OCI-LY3 (cell line): Measurements from ENCODE around the gene ACVRL1.

Source experiments
- H2AFZ ChIP-seq: fragments of 200-600, 300-600 bp; shearing (Covaris generic); 2 replicates; pipeline ENCODE4 v1.6.0; 2014; ENCODE audit warnings: antibody characterized with exemption, low read depth, low read length
- H3K27ac ChIP-seq: fragments of 200-600, 300-600 bp; sonication (generic); 2 replicates; pipeline ENCODE4 v1.5.1; 2014; ENCODE audit warnings: mild to moderate bottlenecking, low read length, moderate library complexity, mixed read lengths
- H3K27me3 ChIP-seq: fragments of 200-600, 300-600 bp; sonication (generic); 2 replicates; pipeline ENCODE4 v1.6.1; 2014; ENCODE audit warnings: low read depth, low read length, mixed read lengths
- H3K36me3 ChIP-seq: fragments of 200-600, 300-600 bp; sonication (generic); replicated peaks from 2 replicates; pipeline ENCODE3; 2014; ENCODE audit warnings: low read depth, low read length, mixed read lengths
- H3K4me1 ChIP-seq: fragments of 300-600, 200-600 bp; sonication (generic); 2 replicates; pipeline ENCODE4 v1.6.1; 2014; ENCODE audit warnings: low read length, mixed read lengths
- H3K4me2 ChIP-seq: fragments of 200-600, 300-600 bp; sonication (generic); 2 replicates; pipeline ENCODE4 v1.6.1; 2014; ENCODE audit warnings: low read length, mixed read lengths
- H3K4me3 ChIP-seq: fragments of 300-600, 200-600 bp; sonication (generic); 2 replicates; pipeline ENCODE4 v1.5.1; 2014; ENCODE audit warnings: antibody characterized with exemption, mild to moderate bottlenecking, low read length, moderate library complexity
- H3K79me2 ChIP-seq: fragments of 300-600, 200-600 bp; shearing (Covaris generic); 2 replicates; pipeline ENCODE4 v1.6.1; 2014; ENCODE audit warnings: mild to moderate bottlenecking, low read length, mixed read lengths
- H3K9ac ChIP-seq: fragments of 300-600, 200-600 bp; shearing (Covaris generic); 2 replicates; pipeline ENCODE4 v1.6.0; 2014; ENCODE audit warnings: mild to moderate bottlenecking, low read length, moderate library complexity
- H3K9me3 ChIP-seq: fragments of 200-600, 300-600 bp; shearing (Covaris generic); 2 replicates; pipeline ENCODE4 v1.6.1; 2014; ENCODE audit warnings: low read length, mixed read lengths; ENCODE audit not compliant: insufficient read depth
- H4K20me1 ChIP-seq: fragments of 200-600, 300-600 bp; sonication (generic); 2 replicates; pipeline ENCODE4 v1.6.1; 2016; ENCODE audit warnings: low read length, mixed read lengths; ENCODE audit not compliant: insufficient read depth
- CTCF ChIP-seq: fragments of 200-600, 300-600 bp; sonication (generic); IDR thresholded peaks from 2 replicates; pipeline ENCODE4 v1.5.1; 2014; ENCODE audit warnings: antibody characterized with exemption, low read length, low read depth
- EZH2phosphoT487 ChIP-seq: fragments of 200-600 bp; shearing (Covaris generic); IDR thresholded peaks from 2 replicates; pipeline ENCODE4 v1.6.1; 2018; ENCODE audit warnings: antibody characterized with exemption, mixed run types, low read depth

Gene ACVRL1

DNA sequence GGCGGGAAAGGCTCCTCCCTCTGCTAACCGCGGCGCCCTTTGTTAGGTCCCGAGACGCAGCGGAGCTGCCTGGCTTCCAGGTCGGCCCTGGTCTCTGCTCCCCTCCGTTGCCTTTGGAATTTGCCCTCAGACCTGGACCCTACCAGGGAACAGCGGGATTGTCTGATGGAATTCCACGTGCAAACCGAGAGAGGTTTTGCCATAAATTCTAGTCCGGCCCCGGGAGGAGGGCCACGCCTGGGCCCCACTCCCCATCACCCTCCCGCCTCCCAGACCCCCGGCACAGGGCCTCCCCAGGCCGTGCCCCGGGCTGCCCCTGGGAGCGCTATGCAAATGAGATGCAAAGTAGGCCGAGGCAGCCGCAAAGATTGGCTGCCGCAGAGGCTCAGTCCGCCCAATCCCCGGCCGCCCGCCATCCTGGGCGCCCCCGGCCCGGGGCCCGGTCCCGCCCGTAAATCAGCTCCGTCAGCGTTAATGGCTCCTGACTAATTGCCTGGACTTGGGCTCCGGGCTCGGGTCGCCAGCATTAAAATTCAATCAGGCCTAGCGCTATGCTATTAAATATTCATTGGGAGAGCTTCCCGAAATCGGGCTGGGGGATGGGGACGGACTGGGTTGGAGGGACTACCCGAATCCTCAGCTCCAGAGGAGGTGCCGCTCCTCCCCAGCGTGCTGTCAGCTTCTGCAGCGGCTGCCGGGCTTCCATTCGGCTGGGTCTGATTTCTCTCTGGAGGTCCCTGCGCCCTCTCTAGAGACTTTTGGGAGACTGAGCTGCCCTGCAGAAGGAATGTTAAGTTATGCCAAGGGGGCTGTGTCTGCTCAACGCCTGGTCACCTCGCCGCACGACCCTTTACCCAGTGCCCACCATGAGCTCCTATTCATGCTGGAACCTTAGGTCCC, 43.1 kb upstream of the ACVRL1 start:
- Histone ChIP-seq H3K9ac (no peak overlapping the region), H3K36me3 (no peaks in the 10 kb centered on the region), H3K27ac (no peak overlapping the region), H4K20me1 (no peaks in the 10 kb centered on the region), H3K4me2 (no peak overlapping the region), H3K9me3 (no peaks in the 10 kb centered on the region), H3K4me1 (no peaks in the 10 kb centered on the region), H3K79me2 (no peaks in the 10 kb centered on the region), H3K27me3 (peaks cover 15% of the 10 kb centered on the region; the same call in 1 of the 2 replicates), H2AFZ (no peak overlapping the region), H3K4me3 (no peak overlapping the region)
- TF ChIP-seq CTCF, result no peak
- no peak for TF ChIP-seq EZH2phosphoT487

GRCh38 chr12:51864833-51865670, 42.3 kb upstream of the ACVRL1 start:
- Histone ChIP-seq H3K4me2 (no peak overlapping the region), H3K27me3 (peaks cover 15% of the 10 kb centered on the region; the same call in 1 of the 2 replicates), H4K20me1 (no peaks in the 10 kb centered on the region), H3K9ac (no peak overlapping the region), H3K9me3 (no peaks in the 10 kb centered on the region), H3K79me2 (no peaks in the 10 kb centered on the region), H3K36me3 (no peaks in the 10 kb centered on the region), H3K27ac (no peak overlapping the region), H3K4me1 (no peaks in the 10 kb centered on the region), H3K4me3 (no peak overlapping the region), H2AFZ (no peak overlapping the region)
- TF ChIP-seq CTCF (no peak), EZH2phosphoT487 (no peak)

DNA sequence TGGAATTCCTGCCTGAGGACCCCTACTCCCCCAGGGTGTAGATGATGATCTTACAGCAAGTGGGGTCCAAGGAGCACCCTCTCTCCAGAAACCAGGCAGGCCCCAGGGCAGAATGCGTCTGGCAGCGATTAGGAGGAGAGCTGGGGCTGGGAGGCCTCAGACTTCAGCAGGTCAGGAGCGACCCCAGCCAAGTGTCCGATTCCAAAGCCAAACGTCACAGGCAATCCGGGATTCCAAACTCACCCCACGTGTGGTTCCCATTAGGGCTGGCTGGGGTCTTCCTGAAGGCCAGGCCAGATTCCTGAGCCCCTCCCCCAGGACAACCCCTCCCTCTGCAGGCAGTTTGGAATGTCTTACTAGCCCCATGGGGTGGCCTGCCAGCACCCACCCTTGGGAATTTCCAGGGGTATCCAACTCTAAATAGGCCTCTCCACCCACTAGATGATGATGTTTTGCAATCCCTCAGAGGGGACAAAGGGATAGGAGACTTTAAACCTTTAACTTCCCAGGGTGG, 41.5 kb upstream of the ACVRL1 start:
- Histone ChIP-seq H4K20me1 (no peaks in the 10 kb centered on the region), H2AFZ (no peak overlapping the region), H3K9me3 (no peaks in the 10 kb centered on the region), H3K4me3 (no peak overlapping the region), H3K4me1 (no peaks in the 10 kb centered on the region), H3K79me2 (no peaks in the 10 kb centered on the region), H3K4me2 (no peak overlapping the region), H3K36me3 (no peaks in the 10 kb centered on the region), H3K27ac (no peak overlapping the region), H3K9ac (no peak overlapping the region), H3K27me3 (peaks cover 22% of the 10 kb centered on the region)
- TF ChIP-seq EZH2phosphoT487 (no peak), CTCF (no peak)

DNA sequence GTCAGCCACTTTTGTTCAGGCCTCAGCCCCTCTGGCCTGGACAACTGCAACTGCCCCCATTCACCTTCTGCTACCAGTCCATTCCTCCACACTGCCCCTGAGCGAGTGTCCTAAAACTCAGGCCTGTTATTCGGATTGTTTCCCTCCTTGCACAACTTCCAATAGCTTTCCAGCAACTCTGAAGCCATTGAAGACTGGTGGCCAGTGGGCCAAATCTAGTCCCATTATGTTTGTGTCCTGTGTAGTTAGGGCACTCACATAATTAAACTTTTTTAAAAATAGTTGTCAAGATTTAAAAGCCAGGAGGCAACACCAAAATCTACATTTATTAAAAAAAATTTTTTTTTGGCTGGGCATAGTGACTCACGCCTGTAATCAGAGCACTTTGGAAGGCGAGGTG, 41.0 kb upstream of the ACVRL1 start:
- peaks cover 19% of the 10 kb centered on the region for H3K27me3 ChIP-seq
- no peaks in the 10 kb centered on the region for H4K20me1 ChIP-seq
- H3K4me1 ChIP-seq, result no peaks in the 10 kb centered on the region
- no peak overlapping the region for H3K27ac ChIP-seq
- H3K4me2 ChIP-seq, result no peak overlapping the region
- H2AFZ ChIP-seq, result no peak overlapping the region
- H3K36me3 ChIP-seq, result no peaks in the 10 kb centered on the region
- no peak for TF ChIP-seq EZH2phosphoT487
- TF ChIP-seq CTCF, result no peak
- no peak overlapping the region for H3K4me3 ChIP-seq
- H3K9ac ChIP-seq, result no peak overlapping the region
- H3K79me2 ChIP-seq, result no peaks in the 10 kb centered on the region
- no peaks in the 10 kb centered on the region for H3K9me3 ChIP-seq
